SKM-1 (cell line): ENCODE measurements around the gene ZNF750.

Source experiments
- DNase-seq: peaks from one replicate; lab custom pipeline; 2025; ENCODE audit not compliant: unreplicated experiment; lab: John Stamatoyannopoulos, UW

Gene ZNF750

GRCh38 chr17:82835766-82836512, 3.9 kb downstream of the ZNF750 start:
- no peak for DNase-seq

- DNase-seq, result no peak
These were observed 4.7 kb downstream of the ZNF750 start for GRCh38 chr17:82835122-82835521.

- DNase-seq, result no peak
These were observed 6.8 kb downstream of the ZNF750 start for GRCh38 chr17:82832881-82833475.

- no peak for DNase-seq
These were observed 7.4 kb downstream of the ZNF750 start for GRCh38 chr17:82832411-82832810.

GRCh38 chr17:82831818-82832200, 8.0 kb downstream of the ZNF750 start:
- DNase-seq, result no peak

GRCh38 chr17:82831041-82831817, 8.6 kb downstream of the ZNF750 start:
- no peak for DNase-seq

- DNase-seq, result no peak
These were observed 9.6 kb downstream of the ZNF750 start for GRCh38 chr17:82830249-82830661.

- DNase-seq, result no peak
These were observed 10.8 kb downstream of the ZNF750 start for GRCh38 chr17:82828875-82829487.

GRCh38 chr17:82826956-82827355, 12.9 kb downstream of the ZNF750 start:
- DNase-seq, result no peak

- no peak for DNase-seq
These were observed 13.6 kb downstream of the ZNF750 start for GRCh38 chr17:82826211-82826610.

GRCh38 chr17:82825540-82826124, 14.2 kb downstream of the ZNF750 start:
- no peak for DNase-seq

- no peak for DNase-seq
These were observed 16.8 kb downstream of the ZNF750 start for GRCh38 chr17:82823004-82823403.

- DNase-seq, result no peak
These were observed 17.5 kb downstream of the ZNF750 start for GRCh38 chr17:82822281-82822680.

- DNase-seq, result no peak
These were observed 18.3 kb downstream of the ZNF750 start for GRCh38 chr17:82821554-82821953.

- DNase-seq, result no peak
These were observed 19.3 kb downstream of the ZNF750 start for GRCh38 chr17:82820278-82821251.

GRCh38 chr17:82817947-82818346, 21.9 kb downstream of the ZNF750 start:
- DNase-seq, result no peak

- no peak for DNase-seq
These were observed 23.5 kb downstream of the ZNF750 start for GRCh38 chr17:82816358-82816757.

GRCh38 chr17:82815790-82816305, 24.0 kb downstream of the ZNF750 start:
- no peak for DNase-seq

GRCh38 chr17:82815354-82815753, 24.5 kb downstream of the ZNF750 start:
- no peak for DNase-seq

GRCh38 chr17:82814834-82815233, 25.0 kb downstream of the ZNF750 start:
- DNase-seq, result no peak
